Cardiac septum (tissue), 1 donor: Measurements from ENCODE around the gene S100A9. TPM values are rescaled to one million over a fixed set of nuclear protein-coding genes. Genes with fewer than 3 reads are reported as not detected.
"Not testable (repeated sequence)": the region's sequence is repeated elsewhere in the genome, so short reads cannot be mapped to it uniquely, and the experiment has no call there.

Experiments
- DNase-seq: peaks from one replicate; pipeline ENCODE4 v3.0.0-alpha.2; 2020; ENCODE audit warnings: low spot score
- intact Hi-C: fragments of 100-400 bp; cut with DNase I; formaldehyde crosslinking; loops from one replicate; pipeline ENCODE4 v1.14.0; 2022
- total RNA-seq: library from RNA; stranded (reverse); fragmentation: NEBNext Ultra II Directional; extraction: Animal tissue kit (Norgen Biotek cat#: 25700); gene quantifications from one replicate; pipeline ENCODE4 v1.2.1, GENCODE V29; 2021
- donor health status: DM: no; HTN: no; CAD: no.

The S100A9 gene
- total RNA-seq, 1 donor from 2014 or later, result 91.9 TPM

- no peak for DNase-seq
- intact Hi-C loops, result no loop called here
Measured at GRCh38 chr1:153343811-153344717, 13.6 kb upstream of the S100A9 start.

DNA sequence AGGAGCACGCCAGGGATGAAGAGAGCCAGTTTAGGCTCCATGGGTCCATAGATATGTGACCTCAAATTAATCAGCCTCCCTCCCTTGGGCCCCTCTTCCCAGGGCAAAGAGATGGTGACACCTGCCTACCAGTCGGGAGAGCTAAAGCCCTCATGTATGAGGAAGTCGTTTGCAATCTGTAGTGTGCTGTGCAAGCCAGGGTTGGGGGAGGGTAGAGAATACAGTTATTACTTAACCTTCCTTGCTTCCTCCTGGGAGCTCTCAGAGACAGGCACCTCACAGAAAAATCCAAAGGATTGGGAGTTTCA lies 13.0 kb upstream of the S100A9 start:
- intact Hi-C loops, result no loop called here

DNA sequence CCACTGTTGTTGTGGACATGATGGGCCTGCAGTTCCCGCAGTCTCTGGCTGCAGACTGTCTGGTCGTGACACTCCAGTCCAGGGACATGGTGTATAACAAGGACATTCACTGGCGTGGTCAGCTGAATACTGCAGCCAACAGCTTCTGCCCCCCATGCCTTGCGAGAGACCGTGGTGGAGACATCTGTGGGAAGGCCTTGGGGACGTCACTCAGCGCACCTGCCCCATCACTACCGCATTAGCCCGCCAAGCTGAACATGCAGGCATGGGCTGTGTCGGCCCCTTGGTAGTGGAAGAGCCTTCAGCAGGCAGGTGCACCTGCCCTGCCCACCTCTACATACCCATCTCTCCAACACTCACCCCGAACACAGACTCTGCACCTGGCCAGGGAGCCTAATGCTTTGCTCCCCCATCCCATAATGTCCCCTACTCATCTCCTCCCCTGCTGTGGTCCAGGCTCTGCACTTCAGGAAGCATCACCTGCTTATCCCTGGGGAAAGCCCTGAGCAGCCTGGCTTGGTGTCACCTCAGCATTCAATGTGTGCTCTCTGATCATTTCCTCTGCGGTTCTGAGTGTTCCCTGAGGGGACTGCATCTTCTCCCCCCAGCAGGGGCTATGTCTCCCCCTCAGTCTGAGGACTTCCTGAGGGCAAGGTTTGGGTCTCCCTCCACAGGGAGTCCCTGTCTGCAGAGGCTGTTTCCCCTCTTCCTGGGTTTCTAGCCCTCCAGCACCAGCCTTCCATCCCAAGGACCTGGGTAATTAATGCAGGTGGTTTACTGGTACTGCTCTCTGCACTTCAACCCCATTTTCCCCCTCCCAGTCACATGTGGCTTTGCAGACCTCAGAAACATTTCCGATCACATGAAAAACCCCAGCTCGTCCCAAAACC lies 12.2 kb upstream of the S100A9 start:
- intact Hi-C loops, result no loop called here
- no peak for DNase-seq

More for the DNA sequence above, 13.0 kb upstream of the S100A9 start:
- no peak for DNase-seq

GRCh38 chr1:153346077-153346723 lies 11.5 kb upstream of the S100A9 start:
- no peak for DNase-seq
- intact Hi-C loops, result no loop called here

DNA sequence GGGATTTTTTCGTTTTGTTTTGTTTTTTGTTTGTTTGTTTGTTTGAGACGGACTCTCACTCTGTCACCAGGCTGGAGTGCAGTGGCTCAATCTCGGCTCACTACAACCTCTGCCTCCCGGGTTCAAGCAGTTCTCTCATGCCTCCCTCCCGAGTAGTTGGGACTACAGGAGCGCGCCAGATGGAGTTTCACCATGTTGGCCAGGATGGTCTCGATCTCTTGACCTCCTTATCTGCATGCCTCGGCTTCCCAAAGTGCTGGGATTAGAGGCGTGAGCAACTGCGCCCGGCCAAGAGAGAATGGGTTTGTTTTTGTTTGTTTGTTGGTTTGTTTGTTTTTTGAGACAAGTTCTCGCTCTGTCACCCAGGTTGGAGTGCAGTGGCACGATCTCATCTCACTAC lies 10.6 kb upstream of the S100A9 start:
- intact Hi-C loops, result not testable (repeated sequence)
- DNase-seq, result peak; percentile 7

DNA sequence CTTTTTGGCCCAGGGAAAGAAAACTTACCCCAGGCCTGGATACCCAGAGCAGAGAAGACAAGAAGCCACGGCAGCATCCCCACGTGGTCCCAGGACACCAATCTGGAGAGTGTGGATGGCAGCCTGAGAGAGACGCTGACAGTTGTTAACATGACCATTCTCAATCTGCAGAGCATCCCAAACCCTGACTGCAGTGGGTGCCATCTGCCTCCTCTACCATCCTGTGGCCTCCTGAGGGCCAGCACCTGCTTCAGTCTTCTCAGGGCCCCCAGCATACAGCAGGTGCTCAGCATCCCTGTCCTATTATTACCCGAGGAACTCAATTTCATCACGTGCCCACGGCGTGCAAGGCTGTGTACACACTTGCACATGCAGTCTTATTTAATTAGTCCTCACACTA lies 9.8 kb upstream of the S100A9 start:
- DNase-seq, result peak; percentile 43
- intact Hi-C loops, result no loop called here

- intact Hi-C loops, result no loop called here
- DNase-seq, result no peak
Measured at GRCh38 chr1:153348511-153349362, 8.9 kb upstream of the S100A9 start, which contains the start of gene PGLYRP4. Gene PGLYRP4, minus strand, starts transcription at chr1:153348841. Its CDS starts 909 bp downstream, at chr1:153347932.

DNA sequence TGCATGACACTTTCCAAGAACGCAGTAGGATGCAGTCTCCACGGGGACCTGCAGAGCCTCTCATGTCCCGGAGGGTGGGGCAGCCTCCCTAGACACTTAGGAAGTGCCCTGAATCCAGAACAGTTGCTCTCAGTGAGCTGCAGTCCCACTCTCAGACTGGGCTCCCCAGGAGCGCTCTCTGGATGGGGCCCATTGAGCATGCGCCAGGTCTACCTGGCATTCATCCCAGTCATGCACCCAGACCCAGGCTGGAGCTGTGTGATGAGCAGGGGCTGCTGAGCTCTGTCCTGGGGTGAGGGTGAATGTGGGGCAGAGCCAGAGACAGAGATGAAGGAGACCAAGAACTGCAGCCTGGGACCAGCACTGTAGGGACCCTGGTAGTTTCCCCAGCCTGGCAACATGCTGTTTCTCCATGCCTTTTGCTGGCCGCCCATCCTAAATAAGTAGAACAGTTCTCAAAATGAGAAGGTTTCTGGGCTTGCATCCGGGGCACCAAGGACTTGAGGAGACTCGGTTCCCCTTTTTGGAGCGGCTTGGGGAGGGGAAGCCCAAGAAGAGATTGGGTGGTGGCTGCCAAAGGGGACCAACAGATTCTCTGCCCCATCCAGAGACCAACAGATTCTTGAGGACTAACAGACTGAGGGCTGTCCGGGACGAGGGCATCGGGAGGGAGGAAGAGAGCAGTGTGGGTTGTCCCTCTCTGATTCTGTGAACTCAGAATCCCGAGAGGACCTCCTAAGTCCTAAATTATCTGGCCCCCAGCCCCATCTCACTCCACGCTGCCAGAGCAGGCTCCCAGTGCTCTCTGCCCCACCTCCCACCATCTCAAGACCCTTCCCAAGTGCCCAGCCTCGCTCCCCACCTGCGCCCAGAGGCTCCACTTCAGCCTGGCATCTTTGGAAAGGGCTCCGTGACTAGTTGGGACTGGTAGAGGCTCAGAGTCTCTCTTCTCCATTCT lies 8.0 kb upstream of the S100A9 start:
- no peak for DNase-seq
- intact Hi-C loops, result loop anchor here (5.0 kb wide), 1 partner anchor 218 kb away; the partner anchor contains the start of gene S100A2

- intact Hi-C loops, result loop anchor here (5.0 kb wide), 1 partner anchor 217 kb away; the partner anchor contains the start of gene S100A2
- DNase-seq, result no peak
Measured at GRCh38 chr1:153350321-153350957, 7.2 kb upstream of the S100A9 start.

- intact Hi-C loops, result loop anchor here (5.0 kb wide), 1 partner anchor 215 kb away; the partner anchor contains the start of gene S100A2
- DNase-seq, result no peak
Measured at GRCh38 chr1:153352523-153352922, 5.1 kb upstream of the S100A9 start.

DNA sequence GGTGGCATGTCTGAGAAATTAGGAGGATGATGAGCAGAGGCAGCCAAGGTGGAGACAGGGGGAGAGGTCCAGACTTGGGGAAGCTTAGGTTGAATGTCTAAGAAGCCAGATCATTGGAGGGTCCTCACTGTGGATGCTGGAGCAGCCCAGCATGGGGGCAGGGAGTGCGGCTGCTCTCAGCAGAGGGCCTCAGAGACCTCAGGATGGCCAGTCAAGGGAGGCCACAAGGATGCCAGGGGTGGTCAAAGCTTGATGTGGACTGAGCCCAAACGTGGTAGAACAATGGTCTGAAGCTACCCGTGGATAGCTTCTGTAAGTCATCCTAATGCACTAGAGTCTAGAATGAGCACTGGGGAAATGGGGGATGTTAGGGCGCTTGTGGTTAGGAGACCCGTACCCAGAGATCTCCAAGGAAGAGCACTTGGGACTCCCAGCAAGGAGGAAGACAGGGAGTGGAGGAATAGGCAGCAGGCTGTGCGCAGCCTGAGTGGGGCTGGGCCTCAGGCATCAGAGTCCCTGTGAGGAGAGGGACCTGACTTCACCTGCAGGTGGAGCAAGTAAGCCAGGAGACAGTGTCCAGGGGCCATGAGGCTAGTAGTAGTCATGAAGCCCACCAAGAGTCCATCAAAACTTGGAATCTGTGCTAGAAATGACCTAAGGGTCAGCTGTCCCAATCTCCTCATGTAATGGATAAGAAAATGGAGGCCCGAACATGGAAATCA lies 4.3 kb upstream of the S100A9 start:
- intact Hi-C loops, result loop anchor here (5.0 kb wide), 1 partner anchor 214 kb away; the partner anchor contains the start of gene S100A2
- DNase-seq, result no peak

DNA sequence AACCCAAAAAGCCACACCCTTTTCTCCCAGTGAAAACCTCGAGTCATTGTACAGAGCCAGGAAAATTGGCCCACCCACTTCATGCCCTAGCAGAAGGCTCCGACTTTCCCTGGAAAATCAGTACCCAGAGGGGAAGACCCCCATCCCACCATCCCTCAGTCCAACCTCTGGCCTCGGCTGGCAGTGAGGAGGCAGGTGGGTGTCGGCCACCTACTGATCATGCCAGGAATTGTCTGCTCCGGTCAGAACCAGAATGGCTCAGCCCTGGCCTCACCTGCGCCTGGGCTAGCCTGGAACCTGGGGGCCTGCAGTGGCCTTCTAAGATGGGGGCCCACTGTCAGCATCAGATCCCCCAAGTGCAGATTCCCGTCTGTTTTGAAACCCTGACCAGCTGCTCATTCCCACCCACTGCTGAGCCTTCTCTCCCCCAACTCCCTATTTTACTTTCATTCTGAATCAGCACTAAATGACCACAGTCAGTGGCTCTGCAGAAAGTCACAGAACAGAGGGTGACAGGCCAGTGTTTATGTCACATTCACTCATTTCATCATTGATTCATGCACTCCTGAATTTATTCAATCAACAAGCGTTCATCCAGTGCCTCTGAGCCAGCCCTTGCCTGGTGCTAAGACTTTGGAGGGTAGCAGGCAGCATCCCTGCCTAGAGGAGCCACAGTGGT lies 3.0 kb upstream of the S100A9 start:
- intact Hi-C loops, result loop anchor here (1.0 to 5.0 kb wide), 2 partner anchors 141 to 213 kb away; partner anchors contain the start of gene S100A2
- DNase-seq, result no peak

GRCh38 chr1:153355445-153356071 lies 2.1 kb upstream of the S100A9 start:
- intact Hi-C loops, result loop anchor here (1.0 kb wide), 1 partner anchor 140 kb away; no protein-coding TSS in a partner anchor

DNA sequence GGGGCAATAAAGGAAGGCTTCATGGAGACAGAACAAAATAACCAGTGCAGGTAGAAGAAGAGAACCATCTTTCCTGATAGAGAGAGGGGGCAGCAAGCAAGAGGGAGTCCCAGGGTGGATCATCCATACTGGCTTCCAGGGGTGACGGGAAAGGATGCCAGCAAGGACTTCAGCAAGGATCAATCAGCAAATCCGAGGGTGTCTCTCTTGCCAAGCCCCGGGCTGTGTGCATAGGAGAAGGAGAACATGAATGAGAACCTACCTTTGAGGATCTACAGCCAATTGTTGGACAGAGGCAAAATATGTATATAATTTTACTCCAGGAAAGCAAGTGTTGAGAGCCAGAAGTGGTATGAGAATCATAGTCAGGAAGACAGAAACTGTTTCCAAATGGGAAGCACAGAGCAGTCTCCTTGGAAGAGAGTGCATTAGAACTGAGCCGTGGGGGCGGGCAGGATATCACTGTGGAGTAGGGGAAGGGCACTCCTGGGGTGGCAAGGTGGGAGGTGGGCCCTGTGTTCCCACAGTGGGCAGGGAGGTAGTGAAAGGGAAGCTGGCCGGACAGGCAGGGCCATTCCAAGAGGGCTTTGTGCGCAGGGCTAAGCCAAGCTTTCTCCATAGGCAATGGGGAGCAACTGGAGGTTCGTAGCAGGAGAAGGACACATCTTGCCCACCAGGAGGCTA lies 1.1 kb upstream of the S100A9 start:
- intact Hi-C loops, result no loop called here

More at GRCh38 chr1:153355445-153356071, 2.1 kb upstream of the S100A9 start:
- DNase-seq, result peak; percentile 93

More for the DNA sequence above, 1.1 kb upstream of the S100A9 start:
- no peak for DNase-seq
